ENCODE data around the gene SNRK.
"Not testable (repeated sequence)": the region's sequence is repeated elsewhere in the genome, so short reads cannot be mapped to it uniquely, and the experiment has no call there.

The SNRK gene

GRCh38 chr3:43346978-43347749 lies 60.8 kb downstream of the SNRK start:
- DNase-seq (ENCODE audit: low spot score), result no peak

- no peak for DNase-seq (ENCODE audit: low spot score)
These were observed 61.4 kb downstream of the SNRK start for GRCh38 chr3:43347774-43348173.

GRCh38 chr3:43348350-43348749 lies 62.0 kb downstream of the SNRK start:
- no peak for DNase-seq (ENCODE audit: low spot score)

- no peak for DNase-seq (ENCODE audit: low spot score)
These were observed 62.7 kb downstream of the SNRK start for GRCh38 chr3:43348852-43349574.

- no peak for DNase-seq (ENCODE audit: low spot score)
These were observed 63.4 kb downstream of the SNRK start for GRCh38 chr3:43349716-43350115.

GRCh38 chr3:43353393-43353792 lies 67.1 kb downstream of the SNRK start:
- no peak for DNase-seq (ENCODE audit: low spot score)

GRCh38 chr3:43353923-43354670 lies 67.8 kb downstream of the SNRK start:
- no peak for DNase-seq (ENCODE audit: low spot score)

- DNase-seq (ENCODE audit: low spot score), result not testable (repeated sequence)
These were observed 69.7 kb downstream of the SNRK start for GRCh38 chr3:43356033-43356432.

- no peak for DNase-seq (ENCODE audit: low spot score)
These were observed 74.7 kb downstream of the SNRK start for GRCh38 chr3:43361077-43361476.

- no peak for DNase-seq (ENCODE audit: low spot score)
These were observed 75.8 kb downstream of the SNRK start for GRCh38 chr3:43362183-43362582.

- no peak for DNase-seq (ENCODE audit: low spot score)
These were observed 76.6 kb downstream of the SNRK start for GRCh38 chr3:43362961-43363360.

- DNase-seq (ENCODE audit: low spot score), result no peak
These were observed 77.4 kb downstream of the SNRK start for GRCh38 chr3:43363621-43364266.

GRCh38 chr3:43364494-43364893 lies 78.2 kb downstream of the SNRK start:
- no peak for DNase-seq (ENCODE audit: low spot score)

GRCh38 chr3:43364926-43365325 lies 78.6 kb downstream of the SNRK start:
- no peak for DNase-seq (ENCODE audit: low spot score)

- DNase-seq (ENCODE audit: low spot score), result no peak
These were observed 79.4 kb downstream of the SNRK start for GRCh38 chr3:43365601-43366305.

- no peak for DNase-seq (ENCODE audit: low spot score)
These were observed 80.1 kb downstream of the SNRK start for GRCh38 chr3:43366481-43366880.

- no peak for DNase-seq (ENCODE audit: low spot score)
These were observed 80.5 kb downstream of the SNRK start for GRCh38 chr3:43366885-43367284.

GRCh38 chr3:43369404-43370292 lies 83.3 kb downstream of the SNRK start:
- no peak for DNase-seq (ENCODE audit: low spot score)

GRCh38 chr3:43370293-43370980 lies 84.1 kb downstream of the SNRK start:
- no peak for DNase-seq (ENCODE audit: low spot score)

GRCh38 chr3:43371494-43371893 lies 85.2 kb downstream of the SNRK start:
- DNase-seq (ENCODE audit: low spot score), result no peak

Measured in kidney tubule cell (primary cell).